GM10266 (cell line): ENCODE results near the gene DGKI.
"Not testable (repeated sequence)": the region's sequence is repeated elsewhere in the genome, so short reads cannot be mapped to it uniquely, and the experiment has no call there.

Source experiments
- DNase-seq: peaks from one replicate; pipeline ENCODE4 v3.0.0; 2012; ENCODE audit errors: extremely low spot score
- CTCF ChIP-seq: IDR thresholded peaks from 2 replicates; pipeline ENCODE4 v1.5.1; 2012; ENCODE audit warnings: mild to moderate bottlenecking, low read depth; ENCODE audit not compliant: control insufficient read depth, insufficient read depth; ENCODE audit errors: missing control alignments

The DGKI gene

DNA sequence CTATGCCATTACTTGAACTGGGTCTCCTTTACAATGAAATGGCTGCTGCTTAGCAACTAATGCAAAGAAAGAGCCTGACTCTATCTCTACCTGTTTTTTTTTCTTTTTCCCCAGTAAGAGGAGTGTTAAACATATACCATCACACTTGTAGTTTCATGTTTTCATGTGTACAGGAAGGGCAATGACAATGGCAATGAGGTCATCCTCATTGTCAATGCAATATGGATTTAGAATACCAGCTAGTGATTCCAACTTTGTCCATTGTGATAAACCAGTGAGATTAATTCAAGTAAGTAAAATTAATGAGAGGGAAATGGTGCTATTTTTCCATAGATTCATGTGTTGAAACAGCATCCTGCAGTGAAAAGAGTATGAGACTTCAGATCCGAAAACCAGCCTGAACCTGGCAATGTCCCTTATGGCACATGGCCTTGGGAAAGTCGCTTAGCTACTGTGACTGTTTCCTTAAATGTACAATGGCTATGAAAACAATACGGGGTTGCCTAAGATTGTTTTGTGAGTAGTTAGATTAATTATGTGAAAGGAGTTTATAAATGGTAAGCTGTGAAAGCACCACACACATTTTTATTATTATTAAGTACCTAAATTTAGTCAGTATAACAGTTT is 11.2 kb downstream of the DGKI start:
- TF ChIP-seq CTCF, result no peak
- DNase-seq, result no peak

- DNase-seq, result no peak
- no peak for TF ChIP-seq CTCF
These were observed 12.2 kb downstream of the DGKI start for GRCh38 chr7:137834552-137834951.

- not testable (repeated sequence) for DNase-seq
These were observed 13.8 kb downstream of the DGKI start for GRCh38 chr7:137832990-137833389.

DNA sequence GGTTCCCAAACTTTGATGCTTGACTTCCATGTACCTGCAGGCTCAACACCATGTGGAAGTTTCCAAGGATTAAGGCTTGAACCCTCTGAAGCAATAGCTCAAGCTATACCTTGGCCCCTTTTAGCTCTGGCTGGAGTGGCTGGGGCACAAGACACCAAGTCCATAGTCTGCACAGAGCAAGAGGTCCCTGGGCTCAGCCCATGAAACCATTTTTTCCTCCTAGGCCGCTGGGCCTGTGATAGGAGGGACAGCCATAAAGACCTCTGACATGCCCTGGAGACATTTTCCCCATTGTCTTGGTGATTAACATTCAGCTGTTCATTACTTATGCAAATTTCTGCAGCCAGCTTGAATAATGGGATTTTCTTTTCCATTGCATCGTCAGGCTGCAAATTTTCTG is 14.4 kb downstream of the DGKI start:
- no peak for DNase-seq
- TF ChIP-seq CTCF, result no peak

DNA sequence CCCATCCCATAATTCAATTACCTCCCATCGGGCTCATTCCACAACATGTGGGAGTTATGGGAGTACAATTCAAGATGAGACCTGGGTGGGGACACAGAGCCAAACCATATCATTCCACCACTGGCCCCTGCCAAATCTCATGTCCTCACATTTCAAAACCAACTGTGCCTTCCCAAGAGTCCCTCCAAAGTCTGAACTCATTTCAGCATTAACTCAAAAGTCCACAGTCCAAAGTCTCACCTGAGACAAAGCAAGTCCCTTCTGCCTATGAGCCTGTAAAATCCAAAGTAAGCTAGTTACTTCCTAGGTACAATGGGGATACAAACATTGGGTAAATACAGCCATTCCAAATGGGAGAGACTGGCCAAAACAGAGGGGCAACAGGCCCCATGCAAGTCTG is 15.2 kb downstream of the DGKI start:
- not testable (repeated sequence) for DNase-seq

GRCh38 chr7:137829337-137829992 is 17.3 kb downstream of the DGKI start:
- TF ChIP-seq CTCF, result no peak
- no peak for DNase-seq

DNA sequence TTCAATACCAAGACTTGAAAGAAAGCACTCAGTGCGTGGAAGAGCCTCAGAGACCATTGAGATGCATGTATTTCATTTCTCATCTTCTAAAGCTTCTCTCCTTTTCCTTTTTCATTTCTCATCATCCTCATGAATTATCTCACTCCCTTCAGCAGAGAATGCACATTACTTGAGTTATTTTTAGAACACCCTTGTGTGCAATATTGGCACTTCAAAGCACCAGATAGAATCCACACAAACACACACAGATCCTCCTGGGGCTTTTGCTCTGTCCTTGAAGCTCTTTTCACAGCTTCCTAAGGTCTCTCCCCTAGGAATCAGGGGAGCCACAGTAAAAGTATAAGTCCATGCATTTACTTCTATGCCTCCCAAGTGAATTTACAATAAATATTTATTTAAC is 18.3 kb downstream of the DGKI start:
- no peak for DNase-seq
- TF ChIP-seq CTCF, result no peak

DNA sequence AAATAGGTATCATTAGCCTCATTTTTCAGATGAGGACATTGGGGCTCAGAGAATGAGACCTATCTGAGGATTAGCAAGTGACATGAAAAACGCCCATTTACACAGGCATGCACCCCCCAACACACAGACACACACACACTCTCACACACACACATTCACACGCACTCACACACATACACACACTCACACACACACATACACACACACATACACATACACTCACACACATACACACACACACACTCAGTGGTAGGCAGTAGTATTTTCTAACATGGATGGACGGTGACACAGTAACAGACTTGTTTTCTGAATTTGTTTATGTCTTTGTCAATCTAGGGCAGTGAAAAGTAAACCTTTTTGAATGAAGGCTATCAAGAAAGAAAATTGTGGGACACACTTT is 21.3 kb downstream of the DGKI start:
- TF ChIP-seq CTCF, result no peak
- DNase-seq, result no peak
